ENCODE results near the gene SLC22A12. TPM values are rescaled to one million over a fixed set of nuclear protein-coding genes. Genes with fewer than 3 reads are reported as not detected.

SLC22A12 gene
- total RNA-seq, 4 donors from 2014 or later: not detected

DNA sequence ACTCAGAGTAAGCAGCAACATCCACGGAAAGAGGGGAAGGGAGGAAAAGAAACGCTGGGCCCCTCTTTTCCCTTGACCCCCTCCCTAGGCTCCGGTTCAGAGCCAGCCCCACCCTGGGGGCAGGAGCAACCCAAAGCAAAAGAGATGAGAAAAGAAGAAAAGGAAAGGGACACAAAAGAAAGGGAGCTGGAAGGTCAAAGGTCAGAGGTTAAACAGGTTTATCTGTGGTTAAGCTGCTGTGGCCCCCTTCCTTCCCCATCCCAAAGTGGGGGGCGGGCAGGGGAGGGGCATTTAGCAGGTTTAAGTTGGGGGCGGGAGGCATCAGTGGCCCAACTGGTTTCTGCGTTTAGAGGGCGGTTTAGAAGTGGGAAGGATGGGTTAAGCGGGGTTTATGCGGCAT lies 35.6 kb downstream of the SLC22A12 start:
- Histone ChIP-seq H3K27ac (no peak overlapping the region), H3K4me3 (no peak overlapping the region), H3K9me3 (no peaks in the 10 kb centered on the region), H3K36me3 (no peaks in the 10 kb centered on the region), H3K27me3 (peaks cover 0 to 22% (median 0%) of the 10 kb centered on the region in 4 donors), H3K4me1 (peaks cover 0 to 4% (median 0%) of the 10 kb centered on the region in 3 donors)
- WGBS, 2 donors: 72 to 79% methylated on average over 7 to 8 of the region's 9 CpGs
- DNase-seq: no peak
- TF ChIP-seq, protein P1, sequence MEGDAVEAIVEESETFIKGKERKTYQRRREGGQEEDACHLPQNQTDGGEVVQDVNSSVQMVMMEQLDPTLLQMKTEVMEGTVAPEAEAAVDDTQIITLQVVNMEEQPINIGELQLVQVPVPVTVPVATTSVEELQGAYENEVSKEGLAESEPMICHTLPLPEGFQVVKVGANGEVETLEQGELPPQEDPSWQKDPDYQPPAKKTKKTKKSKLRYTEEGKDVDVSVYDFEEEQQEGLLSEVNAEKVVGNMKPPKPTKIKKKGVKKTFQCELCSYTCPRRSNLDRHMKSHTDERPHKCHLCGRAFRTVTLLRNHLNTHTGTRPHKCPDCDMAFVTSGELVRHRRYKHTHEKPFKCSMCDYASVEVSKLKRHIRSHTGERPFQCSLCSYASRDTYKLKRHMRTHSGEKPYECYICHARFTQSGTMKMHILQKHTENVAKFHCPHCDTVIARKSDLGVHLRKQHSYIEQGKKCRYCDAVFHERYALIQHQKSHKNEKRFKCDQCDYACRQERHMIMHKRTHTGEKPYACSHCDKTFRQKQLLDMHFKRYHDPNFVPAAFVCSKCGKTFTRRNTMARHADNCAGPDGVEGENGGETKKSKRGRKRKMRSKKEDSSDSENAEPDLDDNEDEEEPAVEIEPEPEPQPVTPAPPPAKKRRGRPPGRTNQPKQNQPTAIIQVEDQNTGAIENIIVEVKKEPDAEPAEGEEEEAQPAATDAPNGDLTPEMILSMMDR (IDR thresholded peaks at IDR 0.05): no peak
- TF ChIP-seq POLR2A (IDR thresholded peaks at IDR 0.05): no peak
- intact Hi-C loops (cut with DNase I): no loop called here

DNA sequence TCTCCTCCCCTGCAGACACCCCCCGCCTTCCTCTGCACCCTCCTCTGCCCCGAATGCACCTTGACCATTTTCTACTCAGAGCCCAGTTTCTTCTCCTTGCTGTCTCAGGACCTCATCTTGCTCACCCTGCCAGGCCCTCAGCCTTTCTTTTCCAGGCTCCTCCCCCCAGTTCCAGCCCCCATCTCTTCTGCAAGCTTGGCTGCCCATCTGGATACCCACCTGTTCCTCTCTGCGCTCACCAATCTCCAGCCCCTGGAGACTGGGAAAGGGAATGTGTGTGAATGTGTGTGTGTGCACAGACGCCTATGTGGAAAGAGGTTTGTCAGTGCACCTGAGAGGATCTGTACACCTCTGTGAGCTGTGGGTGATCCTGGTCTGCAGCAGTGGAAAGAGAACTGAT lies 36.4 kb downstream of the SLC22A12 start:
- Histone ChIP-seq H3K36me3 (no peaks in the 10 kb centered on the region), H3K4me1 (peaks cover 0 to 4% (median 0%) of the 10 kb centered on the region in 3 donors), H3K27ac (no peak overlapping the region), H3K27me3 (peaks cover 0 to 24% (median 0%) of the 10 kb centered on the region in 4 donors), H3K4me3 (no peak overlapping the region), H3K9me3 (no peaks in the 10 kb centered on the region)
- no peak for TF ChIP-seq POLR2A (IDR thresholded peaks at IDR 0.05)
- TF ChIP-seq, protein P1 (IDR thresholded peaks at IDR 0.05): no peak
- no peak for DNase-seq
- 78 to 88% methylated on average over 2 to 4 of the region's 4 CpGs for WGBS, 2 donors
- intact Hi-C loops (cut with DNase I): no loop called here

- intact Hi-C loops (cut with DNase I): no loop called here
- WGBS, 2 donors: 17 to 100% methylated on average over 1 of the region's 2 CpGs
- DNase-seq: no peak
- no peak overlapping the region for H3K27ac ChIP-seq
- no peaks in the 10 kb centered on the region for H3K36me3 ChIP-seq
- no peaks in the 10 kb centered on the region for H3K9me3 ChIP-seq
- H3K4me1 ChIP-seq: peaks cover 0 to 4% (median 0%) of the 10 kb centered on the region in 3 donors
- peaks cover 0 to 24% (median 0%) of the 10 kb centered on the region in 4 donors for H3K27me3 ChIP-seq
- TF ChIP-seq POLR2A (IDR thresholded peaks at IDR 0.05): no peak
- TF ChIP-seq, protein P1 (IDR thresholded peaks at IDR 0.05): no peak
- no peak overlapping the region for H3K4me3 ChIP-seq
These were observed 37.6 kb downstream of the SLC22A12 start for GRCh38 chr11:64628596-64628995.

- Histone ChIP-seq H3K9me3 (no peaks in the 10 kb centered on the region), H3K27ac (no peak overlapping the region), H3K4me1 (peaks cover 0 to 4% (median 0%) of the 10 kb centered on the region in 3 donors), H3K4me3 (no peak overlapping the region), H3K27me3 (peaks cover 0 to 24% (median 0%) of the 10 kb centered on the region in 4 donors), H3K36me3 (no peaks in the 10 kb centered on the region)
- TF ChIP-seq POLR2A (IDR thresholded peaks at IDR 0.05): no peak
- TF ChIP-seq, protein P1 (IDR thresholded peaks at IDR 0.05): no peak
- no peak for DNase-seq
- intact Hi-C loops (cut with DNase I): no loop called here
- 82 to 87% methylated on average over 6 of the region's 6 CpGs for WGBS, 2 donors
These were observed 38.1 kb downstream of the SLC22A12 start for GRCh38 chr11:64629103-64629502.

GRCh38 chr11:64629796-64630562 lies 39.0 kb downstream of the SLC22A12 start:
- TF ChIP-seq, protein P1 (IDR thresholded peaks at IDR 0.05): no peak
- no peak for TF ChIP-seq POLR2A (IDR thresholded peaks at IDR 0.05)
- no peaks in the 10 kb centered on the region for H3K36me3 ChIP-seq
- H3K27me3 ChIP-seq: peaks cover 0 to 30% (median 0%) of the 10 kb centered on the region in 4 donors
- H3K9me3 ChIP-seq: no peaks in the 10 kb centered on the region
- DNase-seq: no peak
- 42 to 50% methylated on average over 19 to 26 of the region's 56 CpGs for WGBS, 2 donors
- peaks cover 0 to 4% (median 0%) of the 10 kb centered on the region in 3 donors for H3K4me1 ChIP-seq
- H3K4me3 ChIP-seq: no peak overlapping the region
- H3K27ac ChIP-seq: no peak overlapping the region
- intact Hi-C loops (cut with DNase I): no loop called here
